ENCODE results near the gene SLC2A1.

SLC2A1 gene

GRCh38 chr1:42979896-42980800, 21.5 kb upstream of the SLC2A1 start:
- DNase-seq (ENCODE audit: low spot score) = no peak

GRCh38 chr1:42979036-42979430, 20.4 kb upstream of the SLC2A1 start:
- no peak for DNase-seq (ENCODE audit: low spot score)

GRCh38 chr1:42978317-42979035, 19.8 kb upstream of the SLC2A1 start:
- no peak for DNase-seq (ENCODE audit: low spot score)

GRCh38 chr1:42977653-42978052, 19.0 kb upstream of the SLC2A1 start:
- no peak for DNase-seq (ENCODE audit: low spot score)

GRCh38 chr1:42975561-42976225, 17.0 kb upstream of the SLC2A1 start:
- DNase-seq (ENCODE audit: low spot score) = no peak

- DNase-seq (ENCODE audit: low spot score) = no peak
These were observed 16.2 kb upstream of the SLC2A1 start for GRCh38 chr1:42974767-42975437.

- DNase-seq (ENCODE audit: low spot score) = no peak
These were observed 15.1 kb upstream of the SLC2A1 start for GRCh38 chr1:42973799-42974198.

- DNase-seq (ENCODE audit: low spot score) = no peak
These were observed 14.6 kb upstream of the SLC2A1 start for GRCh38 chr1:42973286-42973685.

- DNase-seq (ENCODE audit: low spot score) = no peak
These were observed 13.2 kb upstream of the SLC2A1 start for GRCh38 chr1:42971841-42972291.

GRCh38 chr1:42970143-42970542, 11.5 kb upstream of the SLC2A1 start:
- no peak for DNase-seq (ENCODE audit: low spot score)

- no peak for DNase-seq (ENCODE audit: low spot score)
These were observed 10.0 kb upstream of the SLC2A1 start for GRCh38 chr1:42968654-42969053.

- DNase-seq (ENCODE audit: low spot score) = no peak
These were observed 8.3 kb upstream of the SLC2A1 start for GRCh38 chr1:42966688-42967612.

- no peak for DNase-seq (ENCODE audit: low spot score)
These were observed 6.7 kb upstream of the SLC2A1 start for GRCh38 chr1:42965378-42965777.

- DNase-seq (ENCODE audit: low spot score) = no peak
These were observed 5.6 kb upstream of the SLC2A1 start for GRCh38 chr1:42964044-42964812.

GRCh38 chr1:42963378-42964043, 4.8 kb upstream of the SLC2A1 start:
- DNase-seq (ENCODE audit: low spot score) = no peak

GRCh38 chr1:42962641-42963377, 4.1 kb upstream of the SLC2A1 start:
- no peak for DNase-seq (ENCODE audit: low spot score)

- DNase-seq (ENCODE audit: low spot score) = no peak
These were observed 2.8 kb upstream of the SLC2A1 start for GRCh38 chr1:42961312-42962091.

Measured in HuH-7.5 (cell line).